HepG2 (cell line): ENCODE results near the gene PCGF2. TPM values are rescaled to one million over a fixed set of nuclear protein-coding genes. Genes with fewer than 3 reads are reported as not detected.

Experiments
- AHR ChIP-seq: IDR thresholded peaks from 2 replicates; pipeline ENCODE4 v1.6.1; 2018; ENCODE audit warnings: missing genetic modification reagents, missing compliant biosample characterization
- ATF7-NPFF ChIP-seq: sonication (generic); formaldehyde crosslinking; IDR thresholded peaks from 2 replicates; pipeline ENCODE4 v1.8.1; 2023; ENCODE audit warnings: mild to moderate bottlenecking, low read depth, missing genetic modification reagents, moderate library complexity
- CEBPB ChIP-seq: IDR thresholded peaks from 2 replicates; pipeline ENCODE4 v1.6.1; 2011; ENCODE audit warnings: low read depth, low read length, improper control_type of control experiment, borderline replicate concordance
- ETV6 ChIP-seq: sonication (generic); formaldehyde crosslinking; conservative IDR thresholded peaks from 2 replicates; pipeline ENCODE4 v1.4.0; 2020; ENCODE audit warnings: missing genetic modification reagents
- KIAA2018 ChIP-seq: sonication (generic); formaldehyde crosslinking; IDR thresholded peaks from 2 replicates; pipeline ENCODE4 v1.5.0; 2020; ENCODE audit warnings: mild to moderate bottlenecking, missing genetic modification reagents, borderline replicate concordance
- PHF5A ChIP-seq: IDR thresholded peaks from one replicate; pipeline ENCODE4 v1.6.1; 2018; ENCODE audit warnings: low read depth, missing genetic modification reagents; ENCODE audit not compliant: unreplicated experiment
- PITX1 ChIP-seq: sonication (generic); formaldehyde crosslinking; IDR thresholded peaks from 2 replicates; pipeline ENCODE4 v1.5.1; 2020; ENCODE audit warnings: mild to moderate bottlenecking, missing genetic modification reagents
- POLR2A ChIP-seq, 2 experiments: IDR thresholded peaks; 2 replicates each; pipeline ENCODE4 v1.6.1; 2011; ENCODE audit warnings: low read depth in 2 of 2, low read length in 2 of 2, mild to moderate bottlenecking in 1 of 2, moderate library complexity in 1 of 2; ENCODE audit not compliant: insufficient read depth in 1 of 2
- SMAD9 ChIP-seq: sonication (generic); formaldehyde crosslinking; IDR thresholded peaks from 2 replicates; pipeline ENCODE4 v1.5.1; 2020; ENCODE audit warnings: mild to moderate bottlenecking, missing genetic modification reagents
- SP2 ChIP-seq: sonication (generic); formaldehyde crosslinking; IDR thresholded peaks from 2 replicates; pipeline ENCODE4 v1.5.1; 2020; ENCODE audit warnings: mild to moderate bottlenecking, missing genetic modification reagents
- ZNF251 ChIP-seq: sonication (generic); formaldehyde crosslinking; IDR thresholded peaks from 2 replicates; pipeline ENCODE4 v1.9.0; 2021; ENCODE audit warnings: mild to moderate bottlenecking, missing genetic modification reagents
- ZNF33A ChIP-seq: sonication (generic); formaldehyde crosslinking; IDR thresholded peaks from 2 replicates; pipeline ENCODE4 v1.5.1; 2020; ENCODE audit warnings: missing genetic modification reagents, mild to moderate bottlenecking, moderate library complexity, borderline replicate concordance
- ZNF350 ChIP-seq: sonication (generic); formaldehyde crosslinking; IDR thresholded peaks from 2 replicates; pipeline ENCODE4 v1.4.0; 2020; ENCODE audit warnings: mild to moderate bottlenecking, low read depth, missing genetic modification reagents, borderline replicate concordance
- ZNF430 ChIP-seq: sonication (generic); formaldehyde crosslinking; IDR thresholded peaks from 2 replicates; pipeline ENCODE4 v1.9.0; 2021; ENCODE audit warnings: mild to moderate bottlenecking, missing genetic modification reagents
- ZNF549 ChIP-seq: sonication (generic); formaldehyde crosslinking; IDR thresholded peaks from 2 replicates; pipeline ENCODE4 v1.5.0; 2020; ENCODE audit warnings: missing genetic modification reagents
- ZNF687 ChIP-seq: sonication (generic); formaldehyde crosslinking; IDR thresholded peaks from 2 replicates; pipeline ENCODE4 v1.5.1; 2020; ENCODE audit warnings: mild to moderate bottlenecking, missing genetic modification reagents, moderate library complexity
- ZNF746 ChIP-seq: sonication (generic); formaldehyde crosslinking; IDR thresholded peaks from 2 replicates; pipeline ENCODE4 v1.8.0; 2022; ENCODE audit warnings: mild to moderate bottlenecking, missing genetic modification reagents
- ZNF792 ChIP-seq: IDR thresholded peaks from 2 replicates; pipeline ENCODE4 v1.6.1; 2016
- polyA plus RNA-seq, 8 experiments: library from polyadenylated mRNA; depleted of rRNA in 3 of 8; stranded (reverse) in 7 of 8; unstranded in 1 of 8; fragments of >200 nt; fragmentation: Illumina TruSeq in 4 of 8; extraction: Trizol in 4 of 8; gene quantifications; 2 replicates each; pipeline versions ENCODE4 v1.2.1 to v1.2.3, GENCODE V29; 2011 to 2016; ENCODE audit warnings: low read depth in 4 of 8, missing spikeins in 1 of 8, mixed read lengths in 1 of 8; ENCODE audit not compliant: insufficient read depth in 1 of 8
- total RNA-seq, 5 experiments: library from RNA; depleted of rRNA; stranded (reverse); fragments of >200 nt; fragmentation: Illumina TruSeq; extraction: Trizol; gene quantifications; 2 replicates each; pipeline ENCODE4 v1.2.3, GENCODE V29; 2016; ENCODE audit warnings: low read depth in 1 of 5

The PCGF2 gene
- total and polyA plus RNA-seq, 2 of the 13 experiments (the other 11 are each of a cell fraction or from before 2014, with no cell fraction given) = 11.6 to 29.4 TPM

DNA sequence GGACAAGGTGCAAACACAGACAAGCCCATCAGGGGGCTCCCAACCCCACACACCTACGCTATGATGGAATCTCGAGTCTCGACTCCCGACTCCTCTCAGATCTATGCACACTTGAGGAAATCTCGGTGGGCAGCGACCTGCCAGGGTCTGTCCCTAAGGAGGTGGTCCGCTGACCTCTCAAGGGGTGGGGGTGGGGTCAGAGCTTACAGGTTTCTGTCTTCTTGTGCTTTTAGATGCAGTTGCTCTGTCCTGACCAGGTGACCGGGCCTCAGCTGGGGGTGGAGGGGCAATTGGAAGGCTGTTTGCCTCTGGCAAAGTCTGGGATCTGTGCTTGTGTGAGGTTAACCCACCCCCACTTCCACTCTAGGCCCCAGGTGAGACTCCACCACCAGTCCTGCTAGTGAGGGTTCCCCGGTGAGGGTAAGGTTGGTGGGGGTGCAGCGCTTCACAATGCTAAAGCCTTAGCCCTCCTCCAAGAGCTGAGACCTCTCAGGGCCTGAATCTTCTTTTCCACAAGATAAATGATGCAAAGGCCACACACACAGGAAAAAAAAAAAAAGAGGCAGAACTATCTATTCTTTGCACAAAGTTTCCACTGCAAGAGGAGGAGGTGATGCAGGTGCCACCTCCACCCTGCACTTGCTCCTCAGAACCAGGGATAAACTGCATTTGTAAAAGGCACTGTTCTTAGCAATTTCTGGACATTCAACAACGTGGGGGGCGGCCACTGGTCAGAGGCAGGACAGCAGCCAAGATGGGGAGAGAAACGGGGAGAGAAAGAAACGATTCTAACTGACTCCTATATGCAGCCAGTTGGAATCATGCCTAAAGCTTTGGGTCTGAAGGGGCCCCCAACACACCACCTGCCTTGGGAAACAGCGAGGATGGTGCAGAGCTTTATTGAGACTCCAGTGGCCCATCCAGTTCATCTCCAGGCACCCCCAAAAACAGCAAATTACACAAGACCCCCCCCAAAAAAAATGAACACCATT lies 13.9 kb downstream of the PCGF2 start (continued):
- TF ChIP-seq SMAD9 (CRISPR knock-in tag) = no peak
- TF ChIP-seq ZNF350 (CRISPR knock-in tag) = 0 out of 2 replicates have a peak, but pooled peaks have one; percentile 19
- TF ChIP-seq ZNF430 (CRISPR knock-in tag) = 0 out of 2 replicates have a peak, but pooled peaks have one; percentile 17
- TF ChIP-seq ZNF251 (CRISPR knock-in tag) = no peak
- TF ChIP-seq ZNF746 = no peak
- TF ChIP-seq ZNF687 (CRISPR knock-in tag) = peak; percentile 30; the same call in 1 of the 2 replicates
- no peak for TF ChIP-seq SP2 (CRISPR knock-in tag)
- TF ChIP-seq ZNF792 (CRISPR knock-in tag) = no peak
- TF ChIP-seq POLR2A (IDR thresholded peaks at IDR 0.05; ENCODE audit: insufficient read depth in 1 of 2, low read depth in 2 of 2, low read length in 2 of 2) = peak in 1 of 2 experiments; percentile 60; a peak in 1 of 4 replicates
- TF ChIP-seq ATF7-NPFF (CRISPR knock-in tag) = no peak
- TF ChIP-seq ZNF549 (CRISPR knock-in tag) = no peak
- TF ChIP-seq KIAA2018 (CRISPR knock-in tag) = no peak
- TF ChIP-seq PITX1 (CRISPR knock-in tag) = no peak
- no peak for TF ChIP-seq CEBPB
- TF ChIP-seq AHR (CRISPR knock-in tag) = no peak
- no peak for TF ChIP-seq PHF5A (CRISPR knock-in tag)
- no peak for TF ChIP-seq ZNF33A
- TF ChIP-seq ETV6 (CRISPR knock-in tag) = no peak
